Mucosa of rectum (tissue), 2 donors: ENCODE data around the gene MYH13.

ENCODE experiments used
- H3K27ac ChIP-seq, 2 donors: one replicate each; pipeline ENCODE4 v1.7.0; 2013; ENCODE audit warnings: inconsistent platforms in 2 of 2, low read depth in 2 of 2, low read length in 2 of 2
- H3K27me3 ChIP-seq, 2 donors: one replicate each; pipeline ENCODE4 v1.7.0; 2013; ENCODE audit warnings: low read length in 2 of 2; ENCODE audit not compliant: control insufficient read depth in 2 of 2, insufficient read depth in 2 of 2
- H3K36me3 ChIP-seq, 2 donors: one replicate each; pipeline ENCODE4 v1.7.0; 2013; ENCODE audit warnings: low read length in 2 of 2; ENCODE audit not compliant: control insufficient read depth in 2 of 2, insufficient read depth in 2 of 2
- H3K4me1 ChIP-seq, 2 donors: one replicate each; pipeline ENCODE4 v1.7.0; 2013; ENCODE audit warnings: low read length in 2 of 2, mild to moderate bottlenecking in 1 of 2; ENCODE audit not compliant: control insufficient read depth in 2 of 2, insufficient read depth in 2 of 2
- H3K4me3 ChIP-seq, 2 donors: one replicate each; pipeline ENCODE4 v1.7.0; 2013; ENCODE audit warnings: low read length in 2 of 2
- H3K9ac ChIP-seq, 2 donors: one replicate each; pipeline ENCODE4 v1.7.0; 2013; ENCODE audit warnings: low read length in 2 of 2, low read depth in 1 of 2, mild to moderate bottlenecking in 1 of 2
- H3K9me3 ChIP-seq, 2 donors: one replicate each; pipeline ENCODE4 v1.7.0; 2013; ENCODE audit warnings: low read length in 2 of 2; ENCODE audit not compliant: control insufficient read depth in 2 of 2
- donor health status: healthy.
- donor health status: Normal muscosa, but diverticular disease.

Gene MYH13

GRCh38 chr17:10352893-10353292 is 19.9 kb downstream of the MYH13 start:
- H3K27me3 ChIP-seq, result no peaks in the 10 kb centered on the region
- no peak overlapping the region for H3K4me3 ChIP-seq
- H3K9me3 ChIP-seq, result no peaks in the 10 kb centered on the region
- no peak overlapping the region for H3K9ac ChIP-seq
- H3K27ac ChIP-seq, result no peak overlapping the region
- H3K4me1 ChIP-seq, result no peaks in the 10 kb centered on the region
- H3K36me3 ChIP-seq, result no peaks in the 10 kb centered on the region

- H3K36me3 ChIP-seq, result no peaks in the 10 kb centered on the region
- no peak overlapping the region for H3K4me3 ChIP-seq
- no peaks in the 10 kb centered on the region for H3K9me3 ChIP-seq
- H3K4me1 ChIP-seq, result no peaks in the 10 kb centered on the region
- no peak overlapping the region for H3K9ac ChIP-seq
- no peaks in the 10 kb centered on the region for H3K27me3 ChIP-seq
- H3K27ac ChIP-seq, result no peak overlapping the region
Observed at GRCh38 chr17:10349403-10349802, 23.4 kb downstream of the MYH13 start.

- Histone ChIP-seq H3K27ac (no peak overlapping the region), H3K9me3 (no peaks in the 10 kb centered on the region), H3K9ac (no peak overlapping the region), H3K4me3 (no peak overlapping the region), H3K36me3 (no peaks in the 10 kb centered on the region), H3K4me1 (no peaks in the 10 kb centered on the region), H3K27me3 (no peaks in the 10 kb centered on the region)
Observed at GRCh38 chr17:10344816-10345215, 28.0 kb downstream of the MYH13 start.

- no peaks in the 10 kb centered on the region for H3K27me3 ChIP-seq
- H3K4me1 ChIP-seq, result no peaks in the 10 kb centered on the region
- no peak overlapping the region for H3K9ac ChIP-seq
- no peak overlapping the region for H3K4me3 ChIP-seq
- H3K9me3 ChIP-seq, result no peaks in the 10 kb centered on the region
- no peaks in the 10 kb centered on the region for H3K36me3 ChIP-seq
- H3K27ac ChIP-seq, result no peak overlapping the region
Observed at GRCh38 chr17:10339051-10339450, 33.8 kb downstream of the MYH13 start.

- no peaks in the 10 kb centered on the region for H3K36me3 ChIP-seq
- H3K4me3 ChIP-seq, result no peak overlapping the region
- no peak overlapping the region for H3K27ac ChIP-seq
- no peaks in the 10 kb centered on the region for H3K4me1 ChIP-seq
- H3K27me3 ChIP-seq, result no peaks in the 10 kb centered on the region
- H3K9ac ChIP-seq, result no peak overlapping the region
- H3K9me3 ChIP-seq, result no peaks in the 10 kb centered on the region
Observed at GRCh38 chr17:10337976-10338375, 34.8 kb downstream of the MYH13 start.

- H3K27ac ChIP-seq, result no peak overlapping the region
- no peak overlapping the region for H3K4me3 ChIP-seq
- no peaks in the 10 kb centered on the region for H3K4me1 ChIP-seq
- H3K9ac ChIP-seq, result no peak overlapping the region
- H3K9me3 ChIP-seq, result no peaks in the 10 kb centered on the region
- no peaks in the 10 kb centered on the region for H3K27me3 ChIP-seq
- H3K36me3 ChIP-seq, result no peaks in the 10 kb centered on the region
Observed at GRCh38 chr17:10337136-10337535, 35.7 kb downstream of the MYH13 start.

- H3K4me1 ChIP-seq, result no peaks in the 10 kb centered on the region
Observed at GRCh38 chr17:10336393-10336792, 36.4 kb downstream of the MYH13 start.

GRCh38 chr17:10332515-10332914 is 40.3 kb downstream of the MYH13 start:
- no peaks in the 10 kb centered on the region for H3K4me1 ChIP-seq
- H3K36me3 ChIP-seq, result no peaks in the 10 kb centered on the region
- H3K9ac ChIP-seq, result no peak overlapping the region
- no peak overlapping the region for H3K4me3 ChIP-seq
- no peaks in the 10 kb centered on the region for H3K27me3 ChIP-seq
- H3K9me3 ChIP-seq, result no peaks in the 10 kb centered on the region
- H3K27ac ChIP-seq, result no peak overlapping the region

More at GRCh38 chr17:10336393-10336792, 36.4 kb downstream of the MYH13 start:
- Histone ChIP-seq H3K9ac (no peak overlapping the region), H3K4me3 (no peak overlapping the region), H3K9me3 (no peaks in the 10 kb centered on the region), H3K27me3 (no peaks in the 10 kb centered on the region), H3K27ac (no peak overlapping the region), H3K36me3 (no peaks in the 10 kb centered on the region)

GRCh38 chr17:10328971-10329923 is 43.6 kb downstream of the MYH13 start:
- Histone ChIP-seq H3K36me3 (no peaks in the 10 kb centered on the region), H3K9me3 (no peaks in the 10 kb centered on the region), H3K9ac (no peak overlapping the region), H3K27ac (no peak overlapping the region), H3K27me3 (no peaks in the 10 kb centered on the region), H3K4me1 (no peaks in the 10 kb centered on the region), H3K4me3 (no peak overlapping the region)

- H3K9ac ChIP-seq, result no peak overlapping the region
- no peak overlapping the region for H3K27ac ChIP-seq
- no peaks in the 10 kb centered on the region for H3K4me1 ChIP-seq
- no peaks in the 10 kb centered on the region for H3K27me3 ChIP-seq
- no peak overlapping the region for H3K4me3 ChIP-seq
- no peaks in the 10 kb centered on the region for H3K9me3 ChIP-seq
- no peaks in the 10 kb centered on the region for H3K36me3 ChIP-seq
Observed at GRCh38 chr17:10328206-10328605, 44.6 kb downstream of the MYH13 start.
